DMS 273 (cell line): ENCODE measurements around the gene ZNF276.

Experiments used
- DNase-seq: peaks from one replicate; lab custom pipeline; 2025; ENCODE audit not compliant: unreplicated experiment; lab: John Stamatoyannopoulos, UW

The ZNF276 gene

GRCh38 chr16:89711601-89712273, 9.6 kb upstream of the ZNF276 start:
- peak; percentile 88 for DNase-seq

GRCh38 chr16:89712274-89712781, 9.0 kb upstream of the ZNF276 start:
- peak; percentile 81 for DNase-seq

DNA sequence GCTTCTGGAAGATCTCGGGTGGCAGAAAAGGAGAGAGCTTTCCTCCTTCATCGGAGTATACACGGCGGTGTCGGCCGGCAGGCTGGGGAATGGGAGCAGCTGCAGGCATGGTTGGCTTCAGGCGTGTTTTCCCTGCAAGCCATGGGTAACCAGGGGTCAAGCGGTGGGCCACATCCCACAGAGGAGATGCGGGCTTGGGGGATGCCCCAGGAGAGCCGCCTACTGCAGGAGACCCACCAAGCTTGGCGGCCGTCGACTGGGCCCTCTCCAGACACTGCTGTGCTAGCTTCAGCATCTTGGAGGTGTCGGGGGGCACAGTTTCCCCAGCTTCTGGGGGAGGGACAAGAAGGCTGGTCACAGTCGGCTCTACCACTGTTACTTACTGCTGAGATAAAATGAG, 4.8 kb upstream of the ZNF276 start:
- no peak for DNase-seq

DNA sequence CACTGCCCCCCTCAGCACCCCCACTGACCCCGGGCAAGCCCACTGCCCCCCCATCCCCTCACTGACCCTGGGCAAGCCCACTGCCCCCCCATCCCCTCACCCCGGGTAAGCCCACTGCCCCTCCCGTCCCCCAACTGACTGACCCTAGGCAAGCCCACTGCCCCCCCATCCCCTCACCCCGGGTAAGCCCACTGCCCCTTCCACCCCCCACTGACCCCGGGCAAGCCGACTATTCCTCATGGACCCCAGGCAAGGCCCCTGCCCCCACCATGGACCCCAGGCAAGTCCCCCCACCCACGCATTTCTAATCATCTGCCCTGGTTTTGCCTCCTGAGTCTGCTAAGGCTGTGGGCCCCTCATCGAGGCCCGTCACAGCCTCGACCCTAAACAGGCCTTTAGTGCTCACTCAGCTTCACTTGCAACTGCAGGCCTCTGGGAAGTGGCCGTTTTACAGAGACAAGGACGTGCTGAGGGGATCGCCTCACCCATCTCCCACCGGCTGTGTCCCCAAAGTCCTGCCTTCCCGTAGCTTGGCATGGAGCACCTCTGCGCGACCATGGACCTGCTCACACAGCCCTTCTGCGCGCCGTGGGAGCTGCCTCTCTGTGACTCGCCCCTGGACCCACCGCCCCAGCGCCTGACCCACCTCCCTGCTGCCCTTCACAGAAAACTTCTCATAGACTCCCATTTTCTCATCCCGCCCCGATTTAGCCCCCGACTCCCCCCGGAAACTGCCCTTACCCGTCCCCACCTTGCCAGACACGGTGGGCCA, 4.2 kb upstream of the ZNF276 start:
- no peak for DNase-seq

GRCh38 chr16:89717688-89718505, 3.4 kb upstream of the ZNF276 start:
- no peak for DNase-seq

GRCh38 chr16:89720551-89720812, 855 bp upstream of the ZNF276 start:
- DNase-seq: peak; percentile 84

DNA sequence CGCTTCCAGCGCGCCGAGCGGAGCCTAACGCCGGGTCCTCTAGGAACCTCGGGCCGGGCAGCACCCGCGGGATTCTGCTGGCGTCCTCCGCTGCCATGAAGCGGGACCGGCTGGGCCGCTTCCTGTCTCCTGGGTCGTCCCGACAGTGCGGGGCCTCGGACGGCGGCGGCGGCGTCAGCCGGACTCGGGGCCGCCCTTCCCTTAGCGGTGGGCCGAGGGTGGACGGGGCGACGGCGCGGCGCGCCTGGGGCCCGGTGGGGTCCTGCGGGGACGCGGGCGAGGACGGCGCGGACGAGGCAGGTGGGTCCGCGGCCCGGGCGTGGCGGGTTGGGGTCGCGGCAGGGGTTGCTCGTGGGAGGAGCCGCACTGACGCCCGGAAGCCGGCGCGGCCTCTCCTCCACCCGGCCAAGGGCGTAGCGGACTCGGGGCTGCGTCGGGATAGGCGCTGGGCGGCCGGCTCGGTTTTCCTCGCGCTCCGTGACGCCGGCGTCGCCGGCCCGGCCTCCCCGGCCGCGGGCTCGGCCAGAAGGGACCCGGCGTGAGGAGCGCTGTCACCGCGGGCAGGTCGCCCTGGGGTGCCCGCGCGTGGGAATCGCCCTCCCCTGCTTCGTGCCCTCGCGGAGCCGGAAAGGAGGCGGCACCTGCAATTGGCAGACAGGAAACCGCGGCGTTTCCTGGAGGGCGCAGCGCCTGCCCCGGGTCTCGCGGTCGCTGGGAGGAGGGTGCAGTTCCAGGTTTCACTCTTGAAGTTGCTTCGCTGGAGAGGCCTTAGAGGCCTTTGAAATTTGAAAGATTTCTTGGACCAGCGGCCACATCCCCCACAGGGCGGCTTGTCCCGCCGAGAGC, 432 bp downstream of the ZNF276 start:
- peak; percentile 79 for DNase-seq

DNA sequence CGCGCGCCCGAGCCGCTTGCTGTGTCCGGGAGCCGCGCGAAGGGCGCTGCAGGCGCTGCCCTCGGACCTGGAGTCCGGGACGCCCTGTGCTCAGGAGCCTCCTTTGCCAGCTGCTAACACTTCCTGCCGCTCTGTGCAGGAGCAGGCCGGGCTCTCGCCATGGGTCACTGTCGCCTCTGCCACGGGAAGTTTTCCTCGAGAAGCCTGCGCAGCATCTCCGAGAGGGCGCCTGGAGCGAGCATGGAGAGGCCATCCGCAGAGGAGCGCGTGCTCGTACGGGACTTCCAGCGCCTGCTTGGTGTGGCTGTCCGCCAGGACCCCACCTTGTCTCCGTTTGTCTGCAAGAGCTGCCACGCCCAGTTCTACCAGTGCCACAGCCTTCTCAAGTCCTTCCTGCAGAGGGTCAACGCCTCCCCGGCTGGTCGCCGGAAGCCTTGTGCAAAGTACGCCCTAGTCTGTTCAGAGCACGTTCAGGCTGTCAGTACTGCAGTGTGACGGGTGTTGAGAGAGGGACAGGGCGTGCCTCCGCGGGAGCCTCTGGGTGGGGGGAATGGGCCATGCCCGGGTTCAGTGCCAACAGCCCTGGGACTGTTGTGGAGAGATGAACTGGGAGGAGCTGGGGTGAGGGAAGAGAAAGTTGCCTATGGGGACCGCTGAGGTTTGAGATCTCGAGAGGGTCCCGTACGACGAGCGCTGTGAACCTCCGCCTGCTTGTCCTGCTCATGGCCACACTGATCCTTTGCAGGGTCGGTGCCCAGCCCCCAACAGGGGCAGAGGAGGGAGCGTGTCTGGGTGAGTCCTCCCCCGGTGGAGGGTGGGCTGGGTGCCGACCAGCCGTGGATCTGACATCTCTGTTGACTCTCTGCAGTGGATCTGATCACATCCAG, 1.3 kb downstream of the ZNF276 start:
- no peak for DNase-seq

DNA sequence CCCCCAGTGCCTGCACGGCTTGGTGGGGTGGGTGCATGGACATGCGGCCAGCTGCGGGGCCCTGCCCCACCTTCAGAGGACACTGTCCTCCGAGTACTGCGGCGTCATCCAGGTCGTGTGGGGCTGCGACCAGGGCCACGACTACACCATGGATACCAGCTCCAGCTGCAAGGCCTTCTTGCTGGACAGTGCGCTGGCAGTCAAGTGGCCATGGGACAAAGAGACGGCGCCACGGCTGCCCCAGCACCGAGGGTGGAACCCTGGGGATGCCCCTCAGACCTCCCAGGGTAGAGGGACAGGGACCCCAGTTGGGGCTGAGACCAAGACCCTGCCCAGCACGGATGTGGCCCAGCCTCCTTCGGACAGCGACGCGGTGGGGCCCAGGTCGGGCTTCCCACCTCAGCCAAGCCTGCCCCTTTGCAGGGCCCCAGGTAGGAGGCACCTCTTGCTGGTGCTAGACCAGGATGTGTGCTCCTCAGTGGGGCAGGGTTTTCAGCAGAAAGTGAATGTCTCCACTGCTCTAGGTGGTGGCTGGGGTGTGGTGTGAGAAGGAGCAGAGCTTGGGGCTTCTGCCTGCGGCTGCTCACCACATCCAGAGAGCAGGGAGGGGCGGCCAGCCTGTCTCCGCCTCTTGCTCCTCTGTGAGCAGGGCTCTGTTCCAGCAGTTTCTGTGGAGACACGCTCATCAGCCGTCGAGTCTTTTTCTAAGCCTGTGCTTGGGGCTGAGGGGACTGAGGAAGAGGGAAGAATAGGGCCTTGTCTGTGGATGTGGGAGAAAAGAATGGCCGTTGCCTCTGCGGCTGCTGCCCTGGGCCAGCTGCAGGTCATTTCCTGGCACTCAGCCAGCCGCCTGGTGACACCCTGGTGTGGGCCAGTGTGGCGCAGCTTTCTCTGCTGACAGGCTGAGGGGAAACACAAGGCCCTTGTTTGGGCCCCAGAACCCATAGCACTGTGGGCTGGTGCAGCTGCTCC, 2.2 kb downstream of the ZNF276 start:
- DNase-seq: no peak

DNA sequence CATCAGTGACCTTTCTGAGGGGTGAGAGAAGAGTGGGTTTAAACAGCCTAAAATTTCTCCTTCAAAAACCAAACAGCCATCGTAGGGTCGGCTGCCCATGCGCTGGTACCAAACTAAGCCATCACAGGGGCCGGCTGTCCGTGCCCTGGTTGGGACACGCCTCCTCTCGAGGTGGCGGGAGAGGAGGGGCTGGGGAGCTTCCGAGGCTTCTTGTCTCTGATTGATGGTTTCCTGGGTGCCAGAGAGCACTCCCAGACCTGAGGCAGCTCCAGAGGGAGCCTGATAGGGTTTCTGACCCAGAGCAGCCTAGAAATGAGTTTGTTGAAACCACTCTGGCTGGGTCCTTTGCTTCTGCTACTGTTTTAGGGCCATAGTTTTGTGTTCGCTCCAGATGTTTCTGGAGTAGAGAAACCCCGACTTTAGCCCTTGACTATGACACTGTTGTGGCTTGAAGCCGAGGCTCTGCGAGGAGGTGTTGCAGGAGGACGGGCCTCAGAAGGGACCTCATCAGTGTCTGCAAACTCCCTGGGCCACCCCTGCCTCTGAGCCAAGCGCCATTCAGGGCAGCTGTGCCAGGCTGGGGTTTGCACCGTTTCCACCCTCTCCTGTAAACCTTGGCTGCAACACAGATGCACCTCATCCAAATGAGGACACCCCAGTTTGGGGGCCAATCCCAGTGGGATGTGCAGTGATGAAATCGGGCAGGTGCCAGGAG, 6.2 kb downstream of the ZNF276 start:
- no peak for DNase-seq

GRCh38 chr16:89729293-89729692, 8.0 kb downstream of the ZNF276 start:
- DNase-seq: no peak

- no peak for DNase-seq
These were observed 8.7 kb downstream of the ZNF276 start for GRCh38 chr16:89729863-89730593.

DNA sequence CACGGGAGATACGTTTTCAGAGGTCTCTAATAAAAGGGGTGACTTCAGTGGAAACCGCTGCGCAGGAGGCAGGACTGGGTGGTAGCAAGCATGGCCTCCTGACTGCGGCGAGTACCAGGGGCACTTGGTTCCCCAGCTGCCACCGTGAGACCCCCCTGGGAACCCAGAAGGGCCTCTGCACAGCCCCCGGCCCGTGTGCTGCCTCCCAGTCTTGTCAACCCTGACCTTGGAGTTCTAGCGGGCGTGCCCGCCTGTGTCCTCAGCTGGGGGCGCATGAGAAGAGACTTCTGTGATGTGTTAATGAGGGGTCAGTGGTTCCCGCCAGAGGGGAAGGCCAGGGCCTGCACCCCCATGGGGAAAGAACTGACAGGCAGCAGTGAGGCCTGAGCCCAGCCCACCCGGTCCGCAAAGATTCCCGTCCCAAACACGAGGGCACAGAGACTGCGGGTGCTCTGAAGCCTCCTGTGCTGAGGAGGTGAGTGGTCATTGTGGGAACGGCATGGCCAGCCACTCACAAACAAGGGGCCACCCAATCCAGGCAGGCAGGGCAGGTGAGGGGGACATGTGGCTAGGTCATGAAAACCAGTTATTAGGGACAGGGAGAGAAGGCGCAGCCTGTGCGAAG, 9.4 kb downstream of the ZNF276 start:
- DNase-seq: no peak

GRCh38 chr16:89732142-89732917, 11.0 kb downstream of the ZNF276 start:
- no peak for DNase-seq

GRCh38 chr16:89732918-89733242, 11.5 kb downstream of the ZNF276 start:
- DNase-seq: no peak

DNA sequence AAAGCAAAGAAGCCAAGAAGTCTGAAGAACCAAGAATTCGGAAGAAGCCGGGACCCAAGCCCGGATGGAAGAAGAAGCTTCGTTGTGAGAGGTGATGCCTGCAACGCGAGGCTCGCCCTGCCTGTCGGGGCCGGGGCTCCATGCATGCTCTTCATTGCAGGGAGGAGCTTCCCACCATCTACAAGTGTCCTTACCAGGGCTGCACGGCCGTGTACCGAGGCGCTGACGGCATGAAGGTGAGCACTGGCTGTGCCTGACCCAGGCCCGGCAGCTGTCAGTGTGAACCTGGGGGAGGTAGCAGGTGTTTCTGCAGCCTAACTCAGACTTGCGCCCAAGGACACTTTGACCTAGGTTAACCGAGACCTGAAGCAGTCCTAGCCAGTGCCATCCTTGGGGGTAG, 12.0 kb downstream of the ZNF276 start:
- DNase-seq: no peak
